GM12892 (cell line): ENCODE results near the gene HSD17B8.
A peak's percentile ranks its signal among the peaks of the same experiment; 100 is the strongest.

ENCODE experiments used
- DNase-seq: peaks from one replicate; pipeline ENCODE4 v3.0.0; 2011; ENCODE audit not compliant: insufficient read length
- FAIRE-seq: peaks from 2 replicates; lab custom pipeline; 2011; peaks lifted over from hg19 to GRCh38; lab: Jason Lieb, UNC
- POLR2A ChIP-seq: IDR thresholded peaks from 2 replicates; pipeline ENCODE4 v1.6.1; 2011; ENCODE audit warnings: low read depth, low read length, control low read depth
- POLR2AphosphoS5 ChIP-seq: IDR thresholded peaks from 2 replicates; pipeline ENCODE4 v1.6.1; 2011; ENCODE audit warnings: low read depth, low read length, control low read depth
- TAF1 ChIP-seq: IDR thresholded peaks from 2 replicates; pipeline ENCODE4 v1.6.1; 2011; ENCODE audit warnings: low read depth, mild to moderate bottlenecking, control low read depth, low read length, borderline replicate concordance

Gene HSD17B8

GRCh38 chr6:33237741-33238140, 33.3 kb downstream of the HSD17B8 start:
- TF ChIP-seq POLR2A (no peak), TAF1 (no peak), POLR2AphosphoS5 (no peak)
- no peak for FAIRE-seq
- DNase-seq: no peak

- no peak for FAIRE-seq
- no peak for DNase-seq
- no peak for TF ChIP-seq TAF1
- TF ChIP-seq POLR2A: no peak
- no peak for TF ChIP-seq POLR2AphosphoS5
Observed at GRCh38 chr6:33241968-33242367, 37.5 kb downstream of the HSD17B8 start.

- TF ChIP-seq TAF1 (no peak), POLR2AphosphoS5 (no peak), POLR2A (no peak)
- no peak for FAIRE-seq
- DNase-seq: no peak
Observed at GRCh38 chr6:33243476-33243875, 39.0 kb downstream of the HSD17B8 start.

GRCh38 chr6:33247977-33248642, 43.7 kb downstream of the HSD17B8 start:
- FAIRE-seq (peak; percentile 92), DNase-seq (peak; percentile 66)
- TF ChIP-seq POLR2AphosphoS5 (no peak), TAF1 (no peak), POLR2A (no peak)

DNA sequence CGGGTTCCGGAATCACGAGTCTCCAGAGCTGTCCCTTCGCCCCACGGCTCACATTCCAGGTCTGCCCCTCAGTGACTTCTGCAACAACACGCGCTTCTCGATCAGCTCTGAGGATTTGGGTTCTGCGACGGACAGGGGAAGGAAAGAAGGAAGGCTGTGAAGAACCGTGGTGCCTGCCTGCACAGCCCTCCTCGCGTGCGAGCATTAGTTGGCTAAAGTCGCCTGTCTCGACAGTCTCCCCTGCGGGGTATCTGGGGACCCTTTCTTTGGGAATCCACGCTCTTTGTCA, 44.1 kb downstream of the HSD17B8 start:
- TF ChIP-seq POLR2A: no peak
- no peak for TF ChIP-seq TAF1
- TF ChIP-seq POLR2AphosphoS5: no peak
- no peak for FAIRE-seq
- no peak for DNase-seq

GRCh38 chr6:33248932-33249731, 44.7 kb downstream of the HSD17B8 start:
- FAIRE-seq (peak; percentile 98), DNase-seq (peak; percentile 80)
- TF ChIP-seq POLR2AphosphoS5: peak; percentile 94
- peak; percentile 56; the same call in 1 of the 2 replicates for TF ChIP-seq TAF1
- TF ChIP-seq POLR2A: peak; percentile 96

- no peak for FAIRE-seq
- no peak for DNase-seq
- TF ChIP-seq POLR2AphosphoS5: no peak
- no peak for TF ChIP-seq TAF1
- TF ChIP-seq POLR2A: no peak
Observed at GRCh38 chr6:33249732-33250630, 45.5 kb downstream of the HSD17B8 start.

DNA sequence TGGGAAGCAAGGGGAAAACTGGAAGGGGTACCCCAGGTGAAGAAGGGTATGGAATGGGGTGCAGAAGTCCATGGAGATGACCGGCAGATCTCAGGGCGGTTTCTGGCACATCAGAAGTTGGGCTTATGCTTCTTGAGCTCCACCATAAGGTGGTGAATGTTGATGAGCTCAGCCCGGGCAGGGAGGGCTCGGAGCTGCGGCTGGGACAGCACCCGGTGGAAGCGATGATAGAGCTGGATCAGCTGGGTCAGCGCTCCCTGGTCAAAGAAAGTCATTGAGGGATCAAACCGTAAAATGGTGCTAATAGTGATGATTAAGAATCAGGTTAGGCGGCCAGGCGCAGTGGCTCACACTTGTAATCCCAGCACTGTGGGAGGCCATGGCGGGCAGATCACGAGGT, 46.3 kb downstream of the HSD17B8 start:
- DNase-seq: no peak
- TF ChIP-seq POLR2AphosphoS5: no peak
- TF ChIP-seq TAF1: no peak
- TF ChIP-seq POLR2A: no peak
- no peak for FAIRE-seq

DNA sequence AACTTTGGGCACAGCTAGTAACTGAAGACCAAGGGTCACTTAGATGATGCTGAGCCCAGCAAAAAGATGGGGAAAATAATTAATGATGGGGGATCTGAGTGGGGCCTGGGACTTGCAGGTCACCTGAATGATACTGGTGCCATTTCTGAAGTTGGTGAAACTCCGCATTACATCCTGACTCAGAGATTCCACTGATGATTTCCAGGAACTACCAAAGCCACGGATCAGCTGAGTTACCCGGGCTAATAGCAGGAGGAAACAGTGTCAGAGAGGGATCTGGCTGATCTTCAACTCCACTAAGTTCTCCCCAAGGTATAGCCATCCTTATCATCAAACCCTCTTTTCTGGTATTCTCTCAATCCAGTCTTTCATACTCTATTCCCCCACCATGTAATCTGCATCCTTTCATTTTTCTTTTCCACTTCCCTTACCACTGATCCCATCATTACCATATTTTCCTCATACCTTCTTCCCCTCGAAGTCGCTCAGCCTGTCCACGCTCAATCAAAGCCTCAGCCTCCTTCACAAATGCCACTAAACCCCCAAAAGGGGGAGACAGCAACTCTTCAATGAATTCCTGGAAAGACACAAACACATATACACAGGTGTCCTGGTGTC, 47.0 kb downstream of the HSD17B8 start:
- FAIRE-seq (no peak), DNase-seq (no peak)
- TF ChIP-seq POLR2A: no peak
- TF ChIP-seq POLR2AphosphoS5: no peak

- no peak for TF ChIP-seq POLR2AphosphoS5
- TF ChIP-seq TAF1: no peak
- no peak for TF ChIP-seq POLR2A
Observed at GRCh38 chr6:33252759-33253158, 48.3 kb downstream of the HSD17B8 start.

GRCh38 chr6:33254591-33254990, 50.1 kb downstream of the HSD17B8 start:
- DNase-seq: no peak
- no peak for FAIRE-seq
- TF ChIP-seq POLR2A: no peak
- TF ChIP-seq TAF1: no peak
- TF ChIP-seq POLR2AphosphoS5: no peak

More at GRCh38 chr6:33252759-33253158, 48.3 kb downstream of the HSD17B8 start:
- no peak for DNase-seq
- no peak for FAIRE-seq
